CD4-positive, alpha-beta T cell treated with Interleukin-1 beta for 1 hour (primary cell): ENCODE results near the gene RASL11A.
A peak's percentile ranks its signal among the peaks of the same experiment; 100 is the strongest.
"Not testable (repeated sequence)": the region's sequence is repeated elsewhere in the genome, so short reads cannot be mapped to it uniquely, and the experiment has no call there.

Experiments
- DNase-seq, 2 donors: peaks; one replicate each; pipeline ENCODE4 v3.0.0-alpha.2; 2020 to 2022

Gene RASL11A

GRCh38 chr13:27269114-27269665 lies 1.4 kb upstream of the RASL11A start:
- DNase-seq = no peak

- DNase-seq = no peak
Observed at GRCh38 chr13:27271570-27272096, 1.0 kb downstream of the RASL11A start.

GRCh38 chr13:27273658-27274425 lies 3.2 kb downstream of the RASL11A start:
- DNase-seq = no peak

- no peak for DNase-seq
Observed at GRCh38 chr13:27274631-27275030, 4.0 kb downstream of the RASL11A start.

GRCh38 chr13:27276188-27276587 lies 5.6 kb downstream of the RASL11A start:
- no peak for DNase-seq

GRCh38 chr13:27279506-27279905 lies 8.9 kb downstream of the RASL11A start:
- no peak for DNase-seq

GRCh38 chr13:27280009-27280656 lies 9.5 kb downstream of the RASL11A start:
- no peak for DNase-seq

- DNase-seq = no peak
Observed at GRCh38 chr13:27280841-27281240, 10.2 kb downstream of the RASL11A start.

- DNase-seq = no peak
Observed at GRCh38 chr13:27281420-27281819, 10.8 kb downstream of the RASL11A start.

GRCh38 chr13:27283906-27284493 lies 13.4 kb downstream of the RASL11A start:
- peak in 1 of 2 donors; percentile 34 for DNase-seq

GRCh38 chr13:27288392-27288791 lies 17.8 kb downstream of the RASL11A start:
- no peak for DNase-seq

GRCh38 chr13:27289011-27289665 lies 18.5 kb downstream of the RASL11A start:
- no peak for DNase-seq

- no peak for DNase-seq
Observed at GRCh38 chr13:27290715-27291114, 20.1 kb downstream of the RASL11A start.

- DNase-seq = not testable (repeated sequence)
Observed at GRCh38 chr13:27291967-27292366, 21.3 kb downstream of the RASL11A start.

GRCh38 chr13:27293076-27293691 lies 22.6 kb downstream of the RASL11A start:
- DNase-seq = no peak

GRCh38 chr13:27293873-27294515 lies 23.4 kb downstream of the RASL11A start:
- DNase-seq = no peak

GRCh38 chr13:27295096-27295495 lies 24.5 kb downstream of the RASL11A start:
- DNase-seq = no peak

- DNase-seq = no peak
Observed at GRCh38 chr13:27295660-27296059, 25.0 kb downstream of the RASL11A start.

GRCh38 chr13:27296496-27296895 lies 25.9 kb downstream of the RASL11A start:
- DNase-seq = no peak

- no peak for DNase-seq
Observed at GRCh38 chr13:27298849-27299248, 28.2 kb downstream of the RASL11A start.

GRCh38 chr13:27300406-27300805 lies 29.8 kb downstream of the RASL11A start:
- not testable (repeated sequence) for DNase-seq
